Activated effector memory CD4-positive, alpha-beta T cell treated with Interleukin-2 at 50 U/mL for 16 hours (primary cell): ENCODE results near the gene KLHL30.

Source experiments
- DNase-seq: peaks from one replicate; pipeline ENCODE4 v3.0.0-alpha.2; 2020

The KLHL30 gene

DNA sequence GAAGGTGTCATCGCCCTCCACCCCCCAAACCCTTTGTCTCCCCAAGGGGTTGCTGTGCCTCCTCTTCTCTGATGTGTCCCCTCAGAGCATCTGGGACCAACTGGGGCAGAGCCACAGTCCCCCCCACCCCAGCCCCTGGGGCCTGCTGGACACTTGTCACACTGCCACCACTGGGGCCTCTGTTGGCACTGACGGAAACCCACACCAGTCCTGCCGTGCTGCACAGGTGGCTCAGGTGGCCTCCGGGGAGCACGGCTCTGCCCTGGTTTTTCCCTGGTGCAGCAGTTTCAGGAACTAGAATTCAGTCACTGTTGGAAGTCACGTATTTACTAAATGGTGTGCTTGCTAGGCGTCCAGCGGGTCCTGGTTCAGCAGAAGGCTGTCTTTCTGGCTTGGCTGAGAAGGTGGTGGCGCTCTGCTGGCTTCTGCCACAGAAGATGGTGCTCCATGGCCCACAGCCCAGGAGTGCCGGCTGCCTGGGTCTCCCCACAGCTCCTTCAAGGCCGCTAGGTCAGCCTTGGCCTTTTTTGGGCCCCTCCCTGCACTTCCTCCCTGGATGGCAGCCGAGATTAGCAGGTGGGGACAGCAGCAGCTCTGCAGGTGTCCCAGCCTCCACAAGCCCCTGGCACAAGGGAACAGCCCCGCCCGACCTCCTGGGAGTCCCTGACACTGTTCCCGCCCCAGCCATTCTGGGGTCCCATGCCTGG, 18.6 kb upstream of the KLHL30 start:
- no peak for DNase-seq

- DNase-seq: no peak
Measured at GRCh38 chr2:238120463-238121298, 17.8 kb upstream of the KLHL30 start.

DNA sequence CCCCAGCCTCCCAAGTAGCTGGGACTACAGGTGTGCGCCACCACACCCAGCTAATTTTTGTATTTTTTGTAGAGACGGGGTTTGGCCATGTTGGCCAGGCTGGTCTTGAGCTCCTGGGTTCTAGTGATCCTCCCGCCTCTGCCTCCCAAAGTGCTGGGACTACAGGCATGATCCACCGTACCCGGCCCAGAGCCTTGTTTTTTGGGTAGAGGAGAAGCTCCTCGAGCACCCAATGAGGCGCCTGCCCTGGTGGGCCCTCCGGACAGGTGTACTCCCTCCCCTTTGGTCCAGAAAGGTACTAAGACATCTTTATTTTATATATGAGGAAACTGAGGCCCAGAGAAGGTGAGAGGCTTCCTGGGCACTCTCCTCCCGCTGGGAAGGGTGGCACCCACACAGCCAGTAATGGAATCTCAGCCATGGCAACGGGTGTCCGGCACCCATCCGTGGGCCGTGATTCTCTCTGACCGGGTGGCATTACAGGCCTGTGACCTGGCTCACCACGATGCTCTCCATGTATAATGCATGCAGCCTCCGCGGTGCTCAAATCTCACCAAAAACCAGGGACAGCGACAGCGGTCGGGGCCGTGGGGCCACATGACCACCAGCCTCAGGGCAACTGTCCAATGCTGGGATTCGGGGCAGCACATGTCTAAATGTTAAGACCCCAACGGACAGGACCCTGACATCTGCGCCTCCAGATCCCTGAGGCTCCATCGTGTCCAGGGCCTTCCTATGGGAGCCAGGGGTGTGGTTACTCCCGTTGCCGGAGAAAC, 16.8 kb upstream of the KLHL30 start:
- DNase-seq: no peak

DNA sequence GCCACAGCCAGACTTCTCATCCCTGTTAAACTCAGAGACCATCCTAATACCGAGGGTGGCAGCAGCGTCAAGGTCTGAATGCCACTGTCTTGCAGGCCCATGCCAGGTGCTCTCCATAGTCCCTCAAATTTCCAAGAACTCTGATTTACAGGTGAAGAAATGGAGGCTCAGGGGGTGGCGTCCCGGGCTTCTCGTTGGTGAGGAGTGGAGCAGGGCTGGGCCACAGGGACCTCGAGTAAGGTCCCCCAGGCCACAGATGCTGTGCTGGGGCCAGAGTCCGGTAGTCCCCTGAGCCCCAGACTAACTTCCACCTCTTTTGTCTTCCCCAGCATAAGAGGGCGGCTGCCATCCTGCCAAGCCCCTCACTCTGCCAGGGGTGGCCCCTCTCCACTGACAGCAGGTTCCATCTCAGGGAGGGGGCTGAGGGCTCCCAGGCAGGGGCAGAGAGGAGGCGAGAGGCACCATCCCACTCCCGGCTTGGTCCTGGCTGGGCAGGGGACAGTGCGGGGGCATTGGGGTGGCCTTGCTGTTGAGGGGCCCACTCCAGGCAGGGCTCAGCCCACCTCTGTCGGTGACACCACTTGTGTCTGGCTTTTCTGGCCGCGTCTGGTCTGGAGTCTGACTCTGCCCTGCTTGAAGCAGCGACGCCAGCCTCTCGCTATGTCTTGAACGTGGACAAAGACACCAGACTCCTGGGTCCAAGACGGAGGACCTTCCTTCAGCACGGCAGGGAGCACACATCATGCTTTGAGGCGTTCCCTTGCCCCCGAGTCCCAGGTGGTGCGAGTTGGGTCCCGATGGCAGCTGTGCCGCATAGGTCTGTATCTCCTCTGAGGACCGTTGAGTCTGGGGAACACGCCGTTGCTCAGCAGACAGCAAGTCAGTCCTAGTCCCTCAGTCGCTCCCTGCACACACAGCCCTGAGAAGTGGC, 15.9 kb upstream of the KLHL30 start:
- no peak for DNase-seq

DNA sequence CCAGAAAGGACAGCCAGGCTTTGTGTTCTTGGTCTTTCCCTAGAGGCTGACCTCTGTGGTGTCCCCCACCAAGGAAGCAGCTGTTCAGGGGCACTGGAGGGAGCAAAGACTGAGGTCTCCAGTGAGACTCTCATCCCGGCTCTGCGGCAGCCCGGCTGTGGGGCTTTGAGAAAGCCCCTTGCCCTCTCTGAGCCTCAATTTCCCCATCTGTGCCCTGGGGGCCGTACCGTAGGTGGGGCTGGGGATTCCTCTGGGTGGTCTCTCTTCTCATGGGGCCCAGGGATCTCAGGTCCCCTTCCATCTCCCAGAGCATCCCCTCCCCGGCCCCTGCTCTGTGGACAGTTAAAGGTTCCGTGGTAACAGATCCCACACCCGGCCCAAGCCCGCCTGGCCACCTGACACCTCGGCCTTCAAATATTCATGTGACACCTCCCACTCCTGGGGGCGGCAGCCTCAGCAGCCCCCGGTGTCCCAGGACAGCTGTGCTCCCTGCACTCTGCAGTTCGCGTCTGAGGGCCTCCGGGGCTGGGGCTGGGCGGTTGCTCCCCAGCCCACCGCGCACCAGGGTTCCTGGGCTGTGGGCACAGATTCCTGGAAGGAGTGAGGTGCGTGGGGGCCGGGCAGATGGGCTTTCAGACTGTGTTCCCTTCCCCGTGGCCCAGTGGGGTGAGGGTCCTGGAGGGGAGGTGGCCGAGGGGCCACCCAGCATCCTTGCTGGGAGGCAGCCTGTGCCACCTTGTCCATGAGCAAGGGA, 15.1 kb upstream of the KLHL30 start:
- no peak for DNase-seq

- DNase-seq: no peak
Measured at GRCh38 chr2:238123991-238124470, 14.4 kb upstream of the KLHL30 start.

DNA sequence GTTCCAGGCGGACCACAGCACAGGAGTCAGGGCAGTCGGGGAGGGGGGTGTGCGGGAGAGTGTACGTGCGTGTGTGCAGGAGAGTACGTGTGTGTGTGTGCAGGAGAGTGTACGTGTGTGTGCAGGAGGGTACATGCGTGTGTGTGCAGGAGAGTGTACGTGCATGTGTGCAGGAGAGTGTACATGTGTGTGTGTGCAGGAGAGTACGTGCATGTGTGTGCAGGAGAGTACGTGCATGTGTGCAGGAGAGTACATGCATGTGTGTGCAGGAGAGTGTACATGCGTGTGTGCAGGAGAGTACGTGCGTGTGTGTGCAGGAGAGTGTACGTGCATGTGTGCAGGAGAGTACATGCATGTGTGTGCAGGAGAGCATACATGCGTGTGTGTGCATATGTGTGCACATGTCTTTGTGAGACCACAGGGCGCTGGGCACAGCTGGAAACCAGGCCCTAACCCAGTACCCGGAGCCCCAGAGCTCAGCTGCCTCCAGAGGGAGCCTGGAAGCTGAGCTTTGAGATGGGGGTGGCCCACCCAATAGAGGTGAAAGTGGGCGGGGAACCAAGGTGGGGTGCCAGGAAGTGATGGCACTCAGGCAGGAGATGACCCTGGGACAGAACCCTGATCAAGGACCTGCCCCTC, 13.9 kb upstream of the KLHL30 start:
- no peak for DNase-seq

- DNase-seq: no peak
Measured at GRCh38 chr2:238125127-238125885, 13.2 kb upstream of the KLHL30 start.

- no peak for DNase-seq
Measured at GRCh38 chr2:238126338-238126737, 12.1 kb upstream of the KLHL30 start.

DNA sequence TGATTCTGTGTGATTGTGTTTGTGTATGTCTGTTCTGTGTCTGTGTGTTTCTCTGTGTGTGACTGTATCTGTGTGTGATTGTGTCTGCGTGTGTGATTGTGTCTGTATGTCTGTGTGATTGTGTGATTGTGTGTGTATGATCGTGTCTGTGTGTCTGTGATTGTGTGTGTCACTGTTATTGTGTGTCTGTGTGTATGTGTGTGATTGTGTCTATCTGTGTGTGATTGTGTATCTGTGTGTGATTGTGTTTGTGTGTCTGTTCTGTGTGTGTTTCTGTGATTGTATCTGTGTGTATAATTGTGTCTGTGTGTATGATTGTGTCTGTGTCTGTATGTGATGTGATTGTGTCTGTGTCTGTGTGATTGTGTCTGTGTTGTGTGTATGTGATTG, 11.7 kb upstream of the KLHL30 start:
- DNase-seq: no peak

DNA sequence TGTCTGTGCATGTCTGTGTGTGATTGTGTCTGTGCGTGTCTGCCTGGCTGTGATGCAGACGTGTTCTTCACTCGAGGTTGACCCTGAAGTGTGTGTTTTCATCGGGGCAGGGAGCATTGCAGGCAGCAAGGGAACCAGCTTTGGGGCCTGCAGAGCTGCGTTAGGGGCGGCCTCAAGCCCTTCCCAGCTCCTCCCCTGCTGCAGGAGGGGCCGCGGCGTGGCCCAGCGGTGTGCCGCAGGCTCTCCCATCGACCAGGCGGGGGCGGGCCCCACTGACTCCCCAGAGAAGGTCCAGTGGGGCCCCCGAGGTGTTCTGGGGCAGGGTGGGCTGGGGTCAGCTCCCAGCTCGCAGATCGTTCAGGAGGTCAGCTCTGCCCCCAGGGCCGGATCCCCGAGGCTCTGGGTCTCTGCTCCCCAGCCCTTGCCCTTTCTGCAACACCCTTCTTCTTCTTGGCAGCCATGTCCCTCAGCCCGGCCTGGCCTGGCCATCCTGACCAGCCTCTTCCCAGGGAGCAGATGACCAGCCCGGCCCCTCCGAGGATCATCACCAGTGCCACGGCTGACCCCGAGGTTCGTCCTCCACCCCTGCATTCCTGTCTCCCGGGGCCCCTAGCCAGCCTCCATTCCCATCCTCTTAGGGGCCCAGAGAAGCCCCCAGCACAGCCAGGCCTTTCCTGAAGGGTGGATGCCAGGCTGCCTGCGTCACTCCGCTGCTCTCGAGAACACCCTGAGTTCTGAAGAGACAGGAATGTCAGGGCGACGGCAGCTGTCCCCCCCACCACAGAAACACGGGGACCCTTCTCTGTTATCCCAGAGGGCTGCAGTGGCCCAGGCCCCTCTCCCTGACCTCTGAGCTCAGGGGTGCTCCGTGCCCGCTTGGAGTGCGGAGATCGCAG, 11.1 kb upstream of the KLHL30 start:
- DNase-seq: no peak

GRCh38 chr2:238128061-238128440, 10.4 kb upstream of the KLHL30 start:
- DNase-seq: no peak

- no peak for DNase-seq
Measured at GRCh38 chr2:238128534-238129001, 9.9 kb upstream of the KLHL30 start.

DNA sequence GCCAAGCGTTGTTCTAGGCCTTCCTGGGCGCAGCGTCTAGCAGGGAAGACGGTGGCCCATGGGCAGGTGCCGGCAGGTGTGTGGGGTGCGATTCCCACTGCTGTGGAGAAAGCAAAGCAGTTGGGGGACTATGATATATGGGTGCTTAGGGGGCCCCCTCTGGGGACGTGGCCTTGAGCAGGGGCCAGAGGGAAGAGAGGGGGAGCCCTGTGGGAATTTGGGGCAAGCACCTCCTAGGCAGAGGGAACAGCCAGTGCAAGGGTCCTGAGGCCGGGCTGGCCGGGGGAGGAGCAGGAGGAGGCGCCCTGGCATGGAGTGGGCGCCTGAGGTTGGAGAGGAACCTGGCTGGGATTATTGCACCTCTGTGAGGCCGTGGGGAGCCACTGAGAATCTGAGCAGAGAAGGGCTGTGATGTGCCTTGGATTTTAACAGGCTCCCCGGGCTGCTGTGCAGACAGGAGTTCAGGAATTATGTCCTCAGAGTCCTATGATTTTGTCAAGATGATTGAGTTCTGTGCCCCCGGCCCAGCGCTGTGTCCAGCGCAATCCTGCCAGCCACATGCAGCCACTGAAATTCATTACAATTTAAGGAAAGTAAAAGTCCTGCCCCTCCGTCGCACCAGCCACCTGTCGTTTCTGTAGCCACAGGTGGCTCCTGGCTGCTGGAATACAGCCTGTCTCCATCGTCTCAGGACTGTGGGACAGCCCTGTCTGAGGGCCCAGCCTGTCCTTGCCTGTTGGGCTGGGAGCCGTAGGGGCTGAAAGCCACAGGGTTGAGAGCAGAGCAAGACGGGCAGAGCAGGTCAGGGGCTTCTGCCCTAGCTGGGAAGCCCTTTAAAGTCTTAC, 9.1 kb upstream of the KLHL30 start:
- no peak for DNase-seq

GRCh38 chr2:238130111-238130695, 8.3 kb upstream of the KLHL30 start:
- no peak for DNase-seq

DNA sequence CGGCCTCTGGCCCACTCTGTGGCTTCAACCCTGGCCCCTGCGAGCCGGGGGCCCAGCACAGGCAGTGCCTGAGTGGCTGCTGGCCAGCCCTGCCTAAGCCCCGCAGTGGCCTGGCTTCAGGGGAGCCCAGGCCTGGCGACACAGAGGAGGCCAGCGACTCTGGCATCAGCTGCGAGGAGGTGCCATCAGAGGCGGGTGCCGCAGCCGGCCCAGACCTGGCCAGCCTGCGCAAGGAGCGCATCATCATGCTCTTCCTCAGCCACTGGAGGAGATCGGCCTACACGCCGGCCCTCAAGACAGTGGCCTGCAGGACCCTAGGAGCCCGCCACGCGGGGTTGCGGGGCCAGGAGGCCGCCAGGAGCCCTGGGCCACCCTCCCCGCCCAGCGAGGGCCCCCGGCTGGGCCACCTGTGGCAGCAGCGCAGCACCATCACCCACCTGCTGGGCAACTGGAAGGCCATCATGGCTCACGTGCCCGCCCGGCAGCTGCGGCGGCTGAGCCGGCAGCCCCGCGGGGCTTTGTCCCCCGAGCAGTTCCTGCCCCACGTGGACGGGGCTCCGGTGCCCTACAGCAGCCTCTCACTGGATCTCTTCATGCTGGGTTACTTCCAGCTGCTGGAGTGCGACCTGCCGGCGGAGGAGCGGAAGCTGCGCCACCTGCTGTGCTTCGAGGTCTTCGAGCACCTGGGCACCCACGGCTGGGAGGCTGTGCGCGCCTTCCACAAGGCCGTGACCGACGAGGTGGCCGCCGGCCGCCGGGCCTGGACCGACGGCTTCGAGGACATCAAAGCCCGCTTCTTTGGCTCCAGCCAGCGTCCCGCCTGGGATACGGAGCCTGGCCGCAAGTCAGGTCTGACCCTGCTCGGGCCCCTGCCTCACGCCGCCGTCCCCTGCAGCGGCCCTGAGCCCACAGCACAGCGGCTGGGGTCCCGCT, 7.5 kb upstream of the KLHL30 start:
- no peak for DNase-seq
